GM18907 (cell line): ENCODE data around the gene CLEC1B.
"Not testable (repeated sequence)": the region's sequence is repeated elsewhere in the genome, so short reads cannot be mapped to it uniquely, and the experiment has no call there.

ENCODE experiments used
- ATAC-seq: cut with Tn5 transposase; IDR thresholded peaks from one replicate; pipeline ENCODE4 v1.9.1; 2021; ENCODE audit warnings: mild to moderate bottlenecking, moderate library complexity; ENCODE audit not compliant: unreplicated experiment

Gene CLEC1B

DNA sequence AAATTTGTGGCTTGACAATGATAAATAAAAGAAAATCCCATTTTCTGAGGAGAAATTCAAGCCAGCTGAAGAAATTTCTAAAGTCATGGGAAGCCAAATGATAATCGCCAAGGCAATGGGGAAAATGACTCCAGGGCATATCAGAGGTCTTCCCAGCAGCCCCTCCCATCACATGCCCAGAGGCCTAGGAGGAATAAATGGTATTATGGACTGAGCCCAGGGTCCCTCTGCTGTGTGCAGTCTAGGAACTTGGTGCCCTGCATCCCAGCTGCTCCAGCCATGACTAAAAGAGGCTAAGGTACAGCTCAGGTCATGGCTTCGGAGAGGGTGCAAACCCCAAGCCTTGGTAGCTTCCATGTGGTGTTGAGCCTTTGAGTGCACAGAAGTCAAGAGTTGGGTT, 23.3 kb downstream of the CLEC1B start:
- no peak for ATAC-seq

GRCh38 chr12:9974731-9975130, 24.2 kb downstream of the CLEC1B start:
- ATAC-seq = not testable (repeated sequence)

DNA sequence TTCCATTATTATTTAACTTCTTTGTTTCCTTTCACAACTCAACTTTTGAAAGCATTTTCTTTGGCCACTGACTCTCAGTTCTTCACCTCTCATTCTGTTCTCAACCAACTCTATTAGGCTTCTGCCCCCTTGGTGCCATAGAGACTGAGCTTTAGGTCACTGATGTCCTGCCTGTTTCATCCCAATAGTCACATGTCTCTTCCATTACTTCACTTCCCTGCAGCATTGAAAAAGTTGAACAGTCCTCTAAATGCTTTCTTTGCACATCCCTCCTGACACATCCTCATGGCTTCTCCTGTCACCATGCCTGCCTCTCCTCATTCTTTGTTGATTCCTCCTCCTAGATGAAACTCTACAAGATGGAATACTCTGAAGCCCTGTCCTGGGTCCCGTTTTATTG, 25.0 kb downstream of the CLEC1B start:
- ATAC-seq = no peak

DNA sequence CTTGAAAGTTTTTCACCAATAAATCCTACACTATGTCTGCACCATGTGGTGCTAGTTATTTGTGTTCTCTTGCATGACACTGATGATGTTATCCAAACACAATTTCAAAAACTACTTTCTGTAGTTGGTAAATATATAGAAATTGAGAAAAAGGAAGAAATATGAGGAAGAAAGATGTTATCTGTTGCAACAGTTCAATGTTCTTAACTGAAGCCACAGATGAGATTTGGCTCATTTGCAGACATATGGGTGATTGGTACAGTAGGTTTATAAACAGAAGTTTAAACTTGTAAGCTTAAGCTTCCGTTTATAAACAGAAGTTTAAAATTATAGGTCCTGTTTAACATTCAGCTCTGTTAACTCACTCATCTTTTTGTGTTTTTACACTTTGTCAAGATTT, 27.7 kb downstream of the CLEC1B start, which contains the start of gene CLEC12A:
Gene CLEC12A (plus strand): TSS at position 229 of the 400 bp plus-strand sequence. CDS start 188 bp downstream, outside the sequence.
- ATAC-seq = no peak

DNA sequence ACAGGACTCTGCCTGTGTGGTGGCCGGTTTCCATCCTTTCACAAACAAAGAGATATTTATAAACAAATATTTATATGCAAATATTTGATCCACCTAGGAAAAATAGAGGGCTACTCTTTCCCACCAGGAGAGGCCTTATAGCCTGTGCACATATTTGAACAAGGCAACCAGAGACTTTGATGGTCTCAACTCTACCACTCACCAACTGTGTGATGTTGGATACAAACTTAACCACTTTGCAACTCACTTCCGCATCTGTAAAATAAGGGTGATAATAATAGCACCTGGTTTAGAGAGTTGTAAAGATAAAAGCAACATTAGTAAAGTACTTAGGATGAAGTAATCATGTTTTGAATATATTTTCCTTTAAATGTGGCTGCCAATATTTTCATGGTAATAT, 29.2 kb downstream of the CLEC1B start:
- no peak for ATAC-seq

DNA sequence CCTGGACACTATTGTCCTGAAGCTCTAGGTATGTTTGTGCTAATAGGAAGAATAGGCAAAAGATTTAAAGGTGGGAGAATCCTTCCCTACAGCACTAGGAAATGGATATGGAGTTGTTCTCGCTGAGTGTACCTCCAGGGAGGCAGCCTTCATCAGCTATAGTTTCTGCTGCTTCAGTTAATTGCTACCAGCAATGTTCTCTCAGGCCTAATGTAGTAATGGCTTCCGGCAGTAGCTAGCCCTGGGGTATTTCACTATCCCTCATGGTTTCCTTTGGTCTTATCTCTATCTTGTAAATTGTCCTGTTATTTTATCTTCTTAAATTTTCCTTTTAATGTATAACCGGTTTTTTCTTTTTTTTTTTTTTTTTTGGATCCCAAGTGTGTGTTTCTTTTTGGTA, 37.0 kb downstream of the CLEC1B start:
- no peak for ATAC-seq

- peak; percentile 89 for ATAC-seq
These were observed 37.8 kb downstream of the CLEC1B start for GRCh38 chr12:9961106-9961505.

GRCh38 chr12:9960590-9960989, 38.3 kb downstream of the CLEC1B start:
- peak; percentile 15 for ATAC-seq

GRCh38 chr12:9957834-9958233, 41.1 kb downstream of the CLEC1B start:
- ATAC-seq = no peak

DNA sequence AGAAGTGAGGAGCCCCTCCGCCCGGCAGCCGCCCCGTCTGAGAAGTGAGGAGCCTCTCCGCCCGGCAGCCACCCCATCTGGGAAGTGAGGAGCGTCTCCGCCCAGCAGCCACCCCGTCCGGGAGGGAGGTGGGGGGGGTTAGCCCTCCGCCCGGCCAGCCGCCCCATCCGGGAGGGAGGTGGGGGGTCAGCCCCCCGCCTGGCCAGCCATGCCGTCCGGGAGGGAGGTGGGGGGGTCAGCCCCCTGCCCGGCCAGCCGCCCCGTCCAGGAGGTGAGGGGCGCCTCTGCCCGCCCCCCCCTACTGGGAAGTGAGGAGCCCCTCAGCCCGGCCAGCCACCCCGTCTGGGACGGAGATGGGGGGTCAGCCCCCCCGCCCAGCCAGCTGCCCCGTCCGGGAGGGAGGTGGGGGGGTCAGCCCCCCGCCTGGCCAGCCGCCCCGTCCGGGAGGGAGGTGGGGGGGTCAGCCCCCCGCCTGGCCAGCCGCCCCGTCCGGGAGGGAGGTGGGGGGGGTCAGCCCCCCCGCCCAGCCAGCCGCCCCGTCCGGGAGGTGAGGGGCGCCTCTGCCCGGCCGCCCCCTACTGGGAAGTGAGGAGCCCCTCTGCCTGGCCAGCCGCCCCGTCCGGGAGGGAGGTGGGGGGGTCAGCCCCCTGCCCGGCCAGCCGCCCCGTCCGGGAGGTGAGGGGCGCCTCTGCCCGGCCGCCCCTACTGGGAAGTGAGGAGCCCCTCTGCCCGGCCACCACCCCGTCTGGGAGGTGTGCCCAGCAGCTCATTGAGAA, 45.8 kb downstream of the CLEC1B start:
- ATAC-seq = not testable (repeated sequence)

DNA sequence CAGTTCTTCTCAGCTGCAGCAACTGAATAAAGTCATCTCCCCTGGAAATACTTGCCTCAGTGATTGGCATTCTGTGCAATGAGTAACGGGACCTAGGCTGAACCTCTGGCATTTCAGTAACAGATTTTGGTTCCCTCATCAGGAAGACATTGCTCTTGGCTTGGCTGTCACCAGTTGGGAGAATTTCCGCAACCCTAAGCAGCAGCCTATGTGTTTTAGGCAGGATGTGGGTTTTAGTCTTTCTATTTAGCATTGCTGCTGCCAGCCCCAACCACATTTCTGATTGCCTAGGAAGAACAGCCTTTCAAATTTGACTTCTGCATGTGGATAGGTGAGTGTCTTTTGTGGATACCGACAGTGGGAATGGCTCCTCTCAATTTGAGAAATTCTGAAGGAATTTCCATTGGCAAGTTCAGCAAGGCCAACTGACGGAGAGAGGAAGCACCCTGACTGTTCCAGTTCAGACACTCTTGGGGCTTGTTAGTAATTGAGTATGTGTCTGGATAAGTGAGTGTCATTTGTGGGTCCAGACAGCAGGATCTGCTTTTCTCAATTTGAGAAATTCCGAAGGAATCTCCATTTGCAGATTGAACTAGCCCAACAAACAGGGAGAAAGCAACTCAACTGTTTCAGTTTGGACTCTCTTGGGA, 47.8 kb downstream of the CLEC1B start:
- ATAC-seq = peak; percentile 57

DNA sequence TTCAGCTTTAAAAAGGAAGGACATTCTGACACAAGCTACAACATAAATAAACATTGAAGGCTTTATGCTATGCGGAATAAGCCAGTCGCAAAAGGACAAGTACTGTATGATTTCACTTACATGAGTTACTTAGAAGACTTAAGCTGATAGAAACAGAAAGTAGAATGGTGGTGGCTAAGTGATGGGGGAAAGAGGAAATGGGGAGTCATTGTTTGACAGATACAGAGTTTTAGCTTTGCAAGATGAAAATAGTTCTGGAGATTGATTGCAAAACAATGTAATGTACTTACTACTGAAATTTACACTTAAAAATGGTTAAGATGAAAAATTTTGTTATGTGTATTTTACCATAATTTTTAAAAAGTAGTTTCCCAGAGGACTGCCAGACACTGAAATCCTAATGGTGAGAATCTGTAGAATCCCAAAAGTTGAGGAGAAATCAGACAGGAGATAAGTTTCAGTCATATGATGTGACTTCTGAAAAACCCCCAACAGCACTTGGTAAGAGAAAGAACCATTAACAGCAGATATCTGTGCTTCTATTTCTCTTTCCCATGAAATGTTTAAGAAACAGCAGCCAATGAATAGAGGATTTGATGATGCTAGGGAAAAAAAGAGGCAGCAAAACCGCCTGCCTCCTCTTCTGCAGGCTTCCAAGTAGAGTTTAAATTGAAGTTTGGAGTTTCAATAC, 50.2 kb downstream of the CLEC1B start:
- ATAC-seq = peak; percentile 92

GRCh38 chr12:9947674-9948073, 51.2 kb downstream of the CLEC1B start:
- ATAC-seq = no peak

GRCh38 chr12:9944391-9944790, 54.5 kb downstream of the CLEC1B start:
- ATAC-seq = no peak

- no peak for ATAC-seq
These were observed 55.7 kb downstream of the CLEC1B start for GRCh38 chr12:9943240-9943639.
